ENCODE results near the gene MYCBP2. TPM values are rescaled to one million over a fixed set of nuclear protein-coding genes. Genes with fewer than 3 reads are reported as not detected.

Gene MYCBP2
- total RNA-seq, 1 experiment from 2014 or later = 51.8 TPM

DNA sequence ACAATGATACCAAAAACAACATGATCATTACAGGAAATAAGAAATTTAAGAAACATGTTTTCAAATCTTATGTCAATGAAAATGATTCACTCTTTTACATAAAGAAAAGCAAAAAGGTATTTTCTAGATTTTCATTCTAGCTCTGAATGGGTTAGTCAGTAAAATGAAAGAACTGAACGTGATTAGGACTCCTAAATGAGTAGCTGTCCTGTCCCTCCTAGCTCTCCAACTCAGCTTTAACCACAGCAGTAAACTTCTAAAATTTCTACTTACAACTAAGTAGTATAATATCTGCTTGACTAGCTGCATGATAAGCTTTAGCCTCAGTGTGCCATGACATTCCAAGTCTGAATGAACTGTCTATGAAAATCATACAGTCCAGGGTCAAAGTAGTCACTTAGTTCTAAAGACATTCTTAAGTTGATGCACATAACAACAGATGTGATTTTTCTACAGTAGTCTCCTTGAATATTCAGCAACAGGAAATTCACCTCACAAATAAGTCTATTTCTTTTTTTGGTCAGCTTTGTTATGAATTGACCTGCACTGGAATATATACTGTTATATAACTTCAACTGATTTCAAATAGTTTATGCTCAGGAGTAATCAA lies 136.4 kb downstream of the MYCBP2 start:
- ChIA-PET POLR2A (interaction anchor here (0.7 to 0.9 kb wide), 2 partner anchors 10 to 139 kb away, joined by 3 to 4 read pairs; no protein-coding TSS in a partner anchor), CTCF (interaction anchor here (1.3 kb wide), 1 partner anchor 17 kb away, joined by 3 read pairs; no protein-coding TSS in a partner anchor)
- no peak overlapping the region for H3K27ac Mint-ChIP-seq (ENCODE audit: low read depth, unreplicated experiment)
- intact Hi-C loops (cut with micrococcal nuclease) = no loop called here
- no peak for DNase-seq (ENCODE audit: unreplicated experiment)
- no TSS peak for BruUV-seq (replicated peaks)
- peaks cover 50% of the 10 kb centered on the region for H3K36me3 Mint-ChIP-seq (ENCODE audit: insufficient read depth, unreplicated experiment)
- H3K4me1 Mint-ChIP-seq (ENCODE audit: insufficient read depth, unreplicated experiment) = no peaks in the 10 kb centered on the region
- H3K9me3 Mint-ChIP-seq (ENCODE audit: unreplicated experiment) = no peaks in the 10 kb centered on the region
- TF ChIP-seq, protein P1, sequence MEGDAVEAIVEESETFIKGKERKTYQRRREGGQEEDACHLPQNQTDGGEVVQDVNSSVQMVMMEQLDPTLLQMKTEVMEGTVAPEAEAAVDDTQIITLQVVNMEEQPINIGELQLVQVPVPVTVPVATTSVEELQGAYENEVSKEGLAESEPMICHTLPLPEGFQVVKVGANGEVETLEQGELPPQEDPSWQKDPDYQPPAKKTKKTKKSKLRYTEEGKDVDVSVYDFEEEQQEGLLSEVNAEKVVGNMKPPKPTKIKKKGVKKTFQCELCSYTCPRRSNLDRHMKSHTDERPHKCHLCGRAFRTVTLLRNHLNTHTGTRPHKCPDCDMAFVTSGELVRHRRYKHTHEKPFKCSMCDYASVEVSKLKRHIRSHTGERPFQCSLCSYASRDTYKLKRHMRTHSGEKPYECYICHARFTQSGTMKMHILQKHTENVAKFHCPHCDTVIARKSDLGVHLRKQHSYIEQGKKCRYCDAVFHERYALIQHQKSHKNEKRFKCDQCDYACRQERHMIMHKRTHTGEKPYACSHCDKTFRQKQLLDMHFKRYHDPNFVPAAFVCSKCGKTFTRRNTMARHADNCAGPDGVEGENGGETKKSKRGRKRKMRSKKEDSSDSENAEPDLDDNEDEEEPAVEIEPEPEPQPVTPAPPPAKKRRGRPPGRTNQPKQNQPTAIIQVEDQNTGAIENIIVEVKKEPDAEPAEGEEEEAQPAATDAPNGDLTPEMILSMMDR (IDR thresholded peaks at IDR 0.05; ENCODE audit: unreplicated experiment) = no peak
- no peak overlapping the region for H3K4me3 Mint-ChIP-seq (ENCODE audit: unreplicated experiment)
- no peaks in the 10 kb centered on the region for H3K27me3 Mint-ChIP-seq (ENCODE audit: insufficient read depth, unreplicated experiment)

DNA sequence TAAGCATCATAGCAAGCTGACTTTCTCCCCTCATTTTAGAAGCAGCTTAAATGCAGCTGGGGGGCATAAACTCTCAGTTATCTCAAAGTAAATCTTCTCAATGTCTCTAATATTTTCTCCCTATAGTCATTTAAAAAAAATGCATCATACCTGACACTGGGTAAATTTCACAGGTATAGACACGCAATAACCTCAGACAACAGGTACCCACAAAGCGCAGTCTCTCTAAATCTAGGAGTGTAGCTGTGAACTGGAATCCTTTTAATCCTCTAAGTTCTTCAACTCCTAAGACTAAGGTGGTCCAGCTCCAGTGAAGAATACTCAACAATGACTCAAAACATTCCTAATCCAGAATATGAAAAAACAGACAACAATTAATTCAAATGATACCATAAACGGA lies 141.2 kb downstream of the MYCBP2 start:
- TF ChIP-seq, protein P1 (IDR thresholded peaks at IDR 0.05; ENCODE audit: unreplicated experiment) = no peak
- Mint-ChIP-seq H3K4me1 (ENCODE audit: insufficient read depth, unreplicated experiment) (no peaks in the 10 kb centered on the region), H3K9me3 (ENCODE audit: unreplicated experiment) (no peaks in the 10 kb centered on the region), H3K27ac (ENCODE audit: low read depth, unreplicated experiment) (no peak overlapping the region), H3K36me3 (ENCODE audit: insufficient read depth, unreplicated experiment) (peaks cover 57% of the 10 kb centered on the region), H3K27me3 (ENCODE audit: insufficient read depth, unreplicated experiment) (no peaks in the 10 kb centered on the region), H3K4me3 (ENCODE audit: unreplicated experiment) (no peak overlapping the region)
- intact Hi-C loops (cut with micrococcal nuclease) = no loop called here
- CTCF ChIA-PET = interaction anchor here (1.0 kb wide), 1 partner anchor 15 kb away, joined by 5 read pairs; no protein-coding TSS in a partner anchor
- POLR2A ChIA-PET = interaction anchor here (0.6 kb wide), 1 partner anchor 931 kb away, joined by 4 read pairs; no protein-coding TSS in a partner anchor
- no peak for DNase-seq (ENCODE audit: unreplicated experiment)
- no TSS peak for BruUV-seq (replicated peaks)

DNA sequence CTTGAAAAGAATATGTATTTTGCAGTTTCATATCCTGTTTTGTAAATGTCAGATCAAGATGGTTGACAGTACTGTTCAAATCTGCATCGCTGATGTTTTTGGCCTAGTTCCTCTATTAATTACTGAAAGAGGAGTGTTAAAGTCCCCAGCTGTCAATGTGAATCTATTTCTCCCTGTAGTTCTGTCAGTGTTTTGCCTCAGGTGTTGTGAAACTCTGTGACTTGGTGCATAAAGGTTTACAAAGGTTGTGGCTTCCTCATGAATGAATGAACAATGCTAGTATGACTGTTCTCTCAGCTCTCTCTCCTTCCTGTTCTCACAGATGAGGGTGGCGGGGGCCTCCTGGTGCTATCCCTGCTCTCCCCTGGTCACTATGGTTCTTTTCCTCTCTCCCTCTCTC lies 142.4 kb downstream of the MYCBP2 start:
- BruUV-seq (replicated peaks) = no TSS peak
- H3K4me3 Mint-ChIP-seq (ENCODE audit: unreplicated experiment) = no peak overlapping the region
- intact Hi-C loops (cut with micrococcal nuclease) = no loop called here
- H3K9me3 Mint-ChIP-seq (ENCODE audit: unreplicated experiment) = no peaks in the 10 kb centered on the region
- POLR2A ChIA-PET = no interaction called here
- H3K27ac Mint-ChIP-seq (ENCODE audit: low read depth, unreplicated experiment) = no peak overlapping the region
- no peaks in the 10 kb centered on the region for H3K27me3 Mint-ChIP-seq (ENCODE audit: insufficient read depth, unreplicated experiment)
- TF ChIP-seq, protein P1 (IDR thresholded peaks at IDR 0.05; ENCODE audit: unreplicated experiment) = no peak
- CTCF ChIA-PET = interaction anchor here (0.6 kb wide), 1 partner anchor 288 kb away, joined by 4 read pairs; no protein-coding TSS in a partner anchor
- H3K4me1 Mint-ChIP-seq (ENCODE audit: insufficient read depth, unreplicated experiment) = no peaks in the 10 kb centered on the region
- peaks cover 63% of the 10 kb centered on the region for H3K36me3 Mint-ChIP-seq (ENCODE audit: insufficient read depth, unreplicated experiment)
- DNase-seq (ENCODE audit: unreplicated experiment) = no peak

DNA sequence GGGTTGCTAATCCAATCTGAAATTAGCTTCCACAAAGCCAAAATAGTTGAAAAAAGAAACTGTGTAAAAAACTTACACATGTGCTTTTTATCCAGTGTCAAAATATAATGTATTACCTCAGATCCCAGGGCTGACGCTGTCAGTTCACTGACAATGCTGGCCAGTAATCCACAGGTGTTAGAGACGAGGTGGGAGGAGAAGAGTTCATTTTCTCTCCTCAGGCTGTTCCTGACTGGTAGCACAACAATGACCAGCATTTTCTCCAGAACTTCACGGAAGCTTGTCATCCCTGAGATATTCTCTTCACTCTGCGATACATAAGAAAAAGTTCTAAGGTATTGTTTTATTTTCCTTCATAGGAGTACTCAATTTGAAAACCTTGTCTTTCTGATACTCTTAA lies 146.9 kb downstream of the MYCBP2 start:
- Mint-ChIP-seq H3K4me3 (ENCODE audit: unreplicated experiment) (no peak overlapping the region), H3K27me3 (ENCODE audit: insufficient read depth, unreplicated experiment) (no peaks in the 10 kb centered on the region), H3K27ac (ENCODE audit: low read depth, unreplicated experiment) (peak overlapping the region; percentile 21), H3K9me3 (ENCODE audit: unreplicated experiment) (no peaks in the 10 kb centered on the region), H3K36me3 (ENCODE audit: insufficient read depth, unreplicated experiment) (peaks cover 70% of the 10 kb centered on the region), H3K4me1 (ENCODE audit: insufficient read depth, unreplicated experiment) (no peaks in the 10 kb centered on the region)
- POLR2A ChIA-PET = interaction anchor here (1.0 to 1.6 kb wide), 3 partner anchors 10 to 147 kb away, joined by 3 read pairs; partner anchors contain the start of gene MYCBP2
- DNase-seq (ENCODE audit: unreplicated experiment) = no peak
- BruUV-seq (replicated peaks) = no TSS peak
- TF ChIP-seq, protein P1 (IDR thresholded peaks at IDR 0.05; ENCODE audit: unreplicated experiment) = no peak
- CTCF ChIA-PET = no interaction called here
- intact Hi-C loops (cut with micrococcal nuclease) = no loop called here

Measured in MCF 10A (cell line).